Activated CD4-positive, CD25-positive, alpha-beta regulatory T cell (primary cell): ENCODE measurements around the gene CNTD1.
"Not testable (repeated sequence)": the region's sequence is repeated elsewhere in the genome, so short reads cannot be mapped to it uniquely, and the experiment has no call there.

Source experiments
- DNase-seq, 4 experiments: peaks; one replicate each; lab custom pipeline; 2025; lab: John Stamatoyannopoulos, UW

The CNTD1 gene

GRCh38 chr17:42845556-42845917 lies 46.9 kb downstream of the CNTD1 start:
- DNase-seq = no peak

DNA sequence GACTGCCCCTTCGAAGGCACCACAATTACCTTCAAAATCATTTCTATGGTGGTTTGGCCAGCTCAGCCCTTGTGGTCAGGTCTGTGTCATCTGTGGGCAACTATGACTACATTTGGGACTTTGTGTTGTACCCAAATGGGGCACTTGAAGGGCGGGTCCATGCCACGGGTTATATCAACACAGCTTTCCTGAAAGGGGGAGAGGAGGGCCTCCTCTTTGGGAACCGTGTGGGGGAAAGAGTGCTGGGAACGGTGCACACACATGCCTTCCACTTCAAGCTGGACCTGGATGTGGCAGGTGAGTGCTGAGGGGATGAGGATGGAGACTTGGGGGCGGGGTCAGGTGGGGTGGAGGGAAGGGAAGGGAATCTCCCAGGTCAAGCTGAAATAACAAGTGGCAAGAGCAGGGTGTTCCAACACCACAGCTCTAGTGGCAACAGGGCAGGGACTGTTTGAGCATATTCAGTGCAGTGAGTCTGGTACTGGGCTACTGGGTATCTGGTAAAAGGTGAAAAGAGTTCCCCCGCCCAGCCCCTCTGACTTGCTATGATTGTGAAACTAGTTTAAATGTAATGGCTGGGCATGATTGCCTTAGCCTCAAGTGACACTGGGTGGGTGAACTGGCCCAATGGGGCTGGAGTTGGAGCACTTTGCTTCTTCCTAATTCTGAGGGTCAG lies 47.4 kb downstream of the CNTD1 start:
- no peak for DNase-seq

DNA sequence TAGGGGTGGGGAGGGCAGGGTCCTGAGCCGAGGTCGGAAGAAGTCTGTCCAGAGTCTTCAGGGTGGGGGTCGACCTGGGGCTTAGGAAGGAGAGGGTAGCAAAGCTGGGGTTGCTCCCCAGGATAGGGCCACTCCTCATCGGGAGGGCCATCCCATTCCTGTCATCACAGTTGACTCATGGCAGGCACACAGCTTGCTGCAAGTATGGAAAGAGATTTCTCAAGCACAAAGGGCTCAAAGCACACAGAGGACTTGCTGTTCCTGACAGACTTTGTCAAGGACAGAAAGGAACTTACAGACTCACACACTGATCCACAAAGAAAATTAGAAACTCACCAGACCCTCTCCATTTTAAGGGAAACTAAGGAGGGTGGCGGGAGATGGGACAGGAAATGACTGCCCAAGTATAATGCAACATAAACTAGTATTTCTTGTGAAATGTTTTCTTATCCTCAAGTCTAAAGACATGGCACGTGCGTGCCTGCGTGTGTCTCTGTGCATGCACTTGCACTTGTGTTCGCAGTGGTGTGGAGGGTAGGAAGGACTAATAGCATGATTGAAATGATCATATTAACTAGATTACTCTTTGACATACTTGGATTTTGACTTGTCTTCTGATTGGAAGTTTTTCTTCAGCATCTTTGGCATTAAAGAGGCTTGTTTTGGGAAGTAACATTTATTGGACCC lies 48.1 kb downstream of the CNTD1 start:
- DNase-seq = no peak

- DNase-seq = no peak
These were observed 49.4 kb downstream of the CNTD1 start for GRCh38 chr17:42848093-42848492.

GRCh38 chr17:42849031-42849430 lies 50.4 kb downstream of the CNTD1 start:
- DNase-seq = no peak

DNA sequence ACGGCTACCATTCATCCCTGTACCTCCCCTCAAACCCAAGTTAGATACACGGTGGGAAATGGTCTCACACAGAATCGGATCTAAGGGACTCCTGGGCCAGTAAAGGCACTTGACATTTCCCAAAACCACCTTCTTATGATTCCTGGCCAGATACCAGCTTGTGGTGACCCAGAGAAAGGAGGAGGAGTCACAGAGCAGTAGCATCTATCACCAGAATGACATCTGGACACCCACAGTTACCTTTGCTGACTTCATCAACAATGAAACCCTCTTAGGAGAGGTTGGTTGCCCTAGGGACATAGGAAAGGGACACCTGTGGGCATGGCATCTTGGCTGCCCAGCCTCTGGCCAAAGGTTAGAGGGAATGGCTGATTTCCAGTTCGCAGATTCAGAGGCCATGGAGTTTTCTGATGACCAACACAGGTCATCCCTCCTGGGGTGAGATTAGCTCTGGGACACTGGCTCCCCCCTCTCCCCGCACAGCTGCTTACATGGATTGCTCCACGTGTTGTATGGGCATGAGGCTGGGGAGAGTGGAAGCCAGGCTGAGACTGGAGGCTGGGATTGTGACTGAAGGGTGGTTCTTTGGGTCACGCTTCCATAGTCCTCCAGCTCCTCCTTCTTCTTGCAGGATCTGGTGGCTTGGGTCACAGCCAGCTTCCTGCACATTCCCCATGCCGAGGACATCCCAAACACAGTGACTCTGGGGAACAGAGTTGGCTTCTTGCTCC lies 51.0 kb downstream of the CNTD1 start:
- DNase-seq = no peak

DNA sequence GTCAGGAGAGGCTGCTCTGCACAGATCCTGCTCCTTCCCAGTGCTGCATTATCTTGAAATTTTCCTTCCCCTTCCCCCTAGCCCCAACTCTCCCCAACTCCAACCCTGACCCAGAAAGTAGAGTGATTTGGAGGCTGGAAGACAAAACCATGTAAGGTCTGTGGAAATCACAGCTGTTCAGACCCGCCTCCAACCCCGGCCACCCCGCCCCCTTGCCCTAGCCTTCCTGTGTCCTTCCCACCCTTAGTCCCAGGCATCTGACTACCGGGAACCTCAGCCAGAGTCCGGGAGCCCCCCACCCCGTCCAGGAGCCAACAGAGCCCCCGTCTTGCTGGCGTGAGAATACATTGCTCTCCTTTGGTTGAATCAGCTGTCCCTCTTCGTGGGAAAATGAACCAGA lies 52.3 kb downstream of the CNTD1 start, which contains the start of gene AOC3:
Gene AOC3, plus strand, starts transcription at position 246 of the 400 bp plus-strand sequence. Its CDS starts 145 bp downstream, at position 391.
- DNase-seq = no peak

- DNase-seq = not testable (repeated sequence)
These were observed 52.9 kb downstream of the CNTD1 start for GRCh38 chr17:42851371-42852240.

DNA sequence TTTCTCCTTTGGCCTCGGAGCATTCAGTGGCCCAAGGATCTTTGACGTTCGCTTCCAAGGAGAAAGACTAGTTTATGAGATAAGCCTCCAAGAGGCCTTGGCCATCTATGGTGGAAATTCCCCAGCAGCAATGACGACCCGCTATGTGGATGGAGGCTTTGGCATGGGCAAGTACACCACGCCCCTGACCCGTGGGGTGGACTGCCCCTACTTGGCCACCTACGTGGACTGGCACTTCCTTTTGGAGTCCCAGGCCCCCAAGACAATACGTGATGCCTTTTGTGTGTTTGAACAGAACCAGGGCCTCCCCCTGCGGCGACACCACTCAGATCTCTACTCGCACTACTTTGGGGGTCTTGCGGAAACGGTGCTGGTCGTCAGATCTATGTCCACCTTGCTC lies 53.7 kb downstream of the CNTD1 start:
- no peak for DNase-seq

- no peak for DNase-seq
These were observed 54.3 kb downstream of the CNTD1 start for GRCh38 chr17:42853004-42853403.

- no peak for DNase-seq
These were observed 54.9 kb downstream of the CNTD1 start for GRCh38 chr17:42853597-42853967.

DNA sequence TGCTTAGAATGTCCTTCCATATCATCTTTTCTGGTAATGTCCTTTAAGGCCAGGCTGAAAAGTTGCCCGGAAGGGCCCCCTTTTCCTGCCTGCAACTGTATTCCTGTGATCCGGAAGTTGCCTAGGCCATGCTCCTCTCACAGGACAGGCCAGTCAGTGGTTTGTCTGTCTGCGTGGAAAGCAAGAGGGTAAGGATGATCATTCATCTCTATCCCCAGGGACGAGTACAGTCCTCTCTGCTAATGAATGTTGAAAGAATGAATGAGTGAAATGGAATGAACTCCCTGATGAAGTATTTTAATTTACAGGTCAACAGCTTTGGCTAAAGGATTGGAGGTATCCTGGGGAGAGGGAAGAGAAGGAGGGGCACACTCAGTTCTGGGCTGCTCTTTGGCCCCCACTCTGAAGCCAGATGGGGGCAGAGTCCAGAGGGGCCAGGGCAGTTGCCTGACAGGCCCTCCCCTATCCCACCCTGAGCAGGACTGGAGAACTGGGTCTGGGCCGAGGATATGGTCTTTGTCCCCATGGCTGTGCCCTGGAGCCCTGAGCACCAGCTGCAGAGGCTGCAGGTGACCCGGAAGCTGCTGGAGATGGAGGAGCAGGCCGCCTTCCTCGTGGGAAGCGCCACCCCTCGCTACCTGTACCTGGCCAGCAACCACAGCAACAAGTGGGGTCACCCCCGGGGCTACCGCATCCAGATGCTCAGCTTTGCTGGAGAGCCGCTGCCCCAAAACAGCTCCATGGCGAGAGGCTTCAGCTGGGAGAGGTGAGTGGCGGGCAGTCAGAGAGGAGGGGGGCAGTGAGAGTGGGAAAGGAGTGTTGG lies 55.5 kb downstream of the CNTD1 start:
- DNase-seq = no peak

DNA sequence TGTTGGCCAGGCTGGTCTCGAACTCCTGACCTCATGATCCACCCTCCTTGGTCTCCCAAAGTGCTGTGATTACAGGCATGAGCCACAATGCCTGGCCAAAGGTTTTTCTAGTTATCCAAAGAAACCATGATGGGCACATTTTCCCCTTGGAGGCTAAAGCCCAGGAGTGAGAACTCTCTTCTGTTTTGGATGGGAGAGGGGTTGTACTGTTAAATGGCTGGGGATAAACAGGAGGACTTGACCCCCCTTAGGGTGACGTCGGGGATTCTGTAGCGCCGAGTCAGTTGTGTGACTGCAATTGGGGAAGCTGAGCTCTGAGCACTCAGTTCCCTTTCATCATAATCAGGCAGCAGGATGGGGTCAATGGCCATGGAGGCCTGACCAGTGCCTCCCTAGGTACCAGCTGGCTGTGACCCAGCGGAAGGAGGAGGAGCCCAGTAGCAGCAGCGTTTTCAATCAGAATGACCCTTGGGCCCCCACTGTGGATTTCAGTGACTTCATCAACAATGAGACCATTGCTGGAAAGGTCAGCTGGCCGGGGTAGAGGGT lies 56.5 kb downstream of the CNTD1 start:
- DNase-seq = no peak

- DNase-seq = not testable (repeated sequence)
These were observed 57.4 kb downstream of the CNTD1 start for GRCh38 chr17:42856093-42856492.

- not testable (repeated sequence) for DNase-seq
These were observed 57.9 kb downstream of the CNTD1 start for GRCh38 chr17:42856516-42856915.

GRCh38 chr17:42857389-42857788 lies 58.7 kb downstream of the CNTD1 start:
- DNase-seq = no peak
